ENCODE measurements around the gene IGFBP6. TPM values are rescaled to one million over a fixed set of nuclear protein-coding genes. Genes with fewer than 3 reads are reported as not detected.
A peak's percentile ranks its signal among the peaks of the same experiment; 100 is the strongest.

IGFBP6 gene
- total RNA-seq, 2 donors from 2014 or later, result 7.2 to 14.6 TPM

DNA sequence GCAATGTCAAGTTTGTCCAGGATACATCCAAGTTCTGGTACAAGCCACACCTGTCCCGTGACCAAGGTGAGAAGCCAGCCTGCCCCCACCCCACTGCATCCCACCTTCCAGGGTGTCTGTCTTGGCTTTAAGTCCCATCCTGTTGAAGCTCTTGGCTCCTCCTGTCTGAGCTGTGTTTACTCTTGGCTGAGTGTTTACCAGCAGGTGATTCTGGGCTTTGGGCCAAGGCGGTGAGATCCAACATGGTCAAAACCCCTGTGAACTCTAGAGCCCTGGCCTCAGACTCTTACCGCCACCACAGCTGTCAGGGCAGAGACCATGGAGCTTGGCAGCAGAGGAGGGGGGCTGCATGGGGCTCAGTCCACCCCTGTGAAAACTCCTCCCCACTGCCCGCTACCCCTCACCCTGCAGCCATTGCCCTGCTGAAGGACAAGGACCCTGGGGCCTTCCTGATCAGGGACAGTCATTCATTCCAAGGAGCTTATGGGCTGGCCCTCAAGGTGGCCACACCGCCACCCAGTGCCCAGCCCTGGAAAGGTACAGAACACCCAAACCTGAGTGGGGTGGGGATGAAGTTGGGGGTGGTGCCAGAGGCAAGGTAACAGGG, 36.0 kb upstream of the IGFBP6 start:
- H3K4me3 ChIP-seq, result no peak overlapping the region
- H3K36me3 ChIP-seq, result no peaks in the 10 kb centered on the region
- DNase-seq, result peak; percentile 88
- H3K9me3 ChIP-seq, result no peaks in the 10 kb centered on the region
- intact Hi-C loops (cut with DNase I), result no loop called here
- H3K27me3 ChIP-seq, result no peaks in the 10 kb centered on the region
- H3K4me1 ChIP-seq, result peaks cover 12% of the 10 kb centered on the region
- H3K27ac ChIP-seq, result no peak overlapping the region
- H3K9ac ChIP-seq (ENCODE audit: low read depth in 2 of 2, low read length in 2 of 2), result no peak overlapping the region
- TF ChIP-seq, protein P1, sequence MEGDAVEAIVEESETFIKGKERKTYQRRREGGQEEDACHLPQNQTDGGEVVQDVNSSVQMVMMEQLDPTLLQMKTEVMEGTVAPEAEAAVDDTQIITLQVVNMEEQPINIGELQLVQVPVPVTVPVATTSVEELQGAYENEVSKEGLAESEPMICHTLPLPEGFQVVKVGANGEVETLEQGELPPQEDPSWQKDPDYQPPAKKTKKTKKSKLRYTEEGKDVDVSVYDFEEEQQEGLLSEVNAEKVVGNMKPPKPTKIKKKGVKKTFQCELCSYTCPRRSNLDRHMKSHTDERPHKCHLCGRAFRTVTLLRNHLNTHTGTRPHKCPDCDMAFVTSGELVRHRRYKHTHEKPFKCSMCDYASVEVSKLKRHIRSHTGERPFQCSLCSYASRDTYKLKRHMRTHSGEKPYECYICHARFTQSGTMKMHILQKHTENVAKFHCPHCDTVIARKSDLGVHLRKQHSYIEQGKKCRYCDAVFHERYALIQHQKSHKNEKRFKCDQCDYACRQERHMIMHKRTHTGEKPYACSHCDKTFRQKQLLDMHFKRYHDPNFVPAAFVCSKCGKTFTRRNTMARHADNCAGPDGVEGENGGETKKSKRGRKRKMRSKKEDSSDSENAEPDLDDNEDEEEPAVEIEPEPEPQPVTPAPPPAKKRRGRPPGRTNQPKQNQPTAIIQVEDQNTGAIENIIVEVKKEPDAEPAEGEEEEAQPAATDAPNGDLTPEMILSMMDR (IDR thresholded peaks at IDR 0.05), result no peak

DNA sequence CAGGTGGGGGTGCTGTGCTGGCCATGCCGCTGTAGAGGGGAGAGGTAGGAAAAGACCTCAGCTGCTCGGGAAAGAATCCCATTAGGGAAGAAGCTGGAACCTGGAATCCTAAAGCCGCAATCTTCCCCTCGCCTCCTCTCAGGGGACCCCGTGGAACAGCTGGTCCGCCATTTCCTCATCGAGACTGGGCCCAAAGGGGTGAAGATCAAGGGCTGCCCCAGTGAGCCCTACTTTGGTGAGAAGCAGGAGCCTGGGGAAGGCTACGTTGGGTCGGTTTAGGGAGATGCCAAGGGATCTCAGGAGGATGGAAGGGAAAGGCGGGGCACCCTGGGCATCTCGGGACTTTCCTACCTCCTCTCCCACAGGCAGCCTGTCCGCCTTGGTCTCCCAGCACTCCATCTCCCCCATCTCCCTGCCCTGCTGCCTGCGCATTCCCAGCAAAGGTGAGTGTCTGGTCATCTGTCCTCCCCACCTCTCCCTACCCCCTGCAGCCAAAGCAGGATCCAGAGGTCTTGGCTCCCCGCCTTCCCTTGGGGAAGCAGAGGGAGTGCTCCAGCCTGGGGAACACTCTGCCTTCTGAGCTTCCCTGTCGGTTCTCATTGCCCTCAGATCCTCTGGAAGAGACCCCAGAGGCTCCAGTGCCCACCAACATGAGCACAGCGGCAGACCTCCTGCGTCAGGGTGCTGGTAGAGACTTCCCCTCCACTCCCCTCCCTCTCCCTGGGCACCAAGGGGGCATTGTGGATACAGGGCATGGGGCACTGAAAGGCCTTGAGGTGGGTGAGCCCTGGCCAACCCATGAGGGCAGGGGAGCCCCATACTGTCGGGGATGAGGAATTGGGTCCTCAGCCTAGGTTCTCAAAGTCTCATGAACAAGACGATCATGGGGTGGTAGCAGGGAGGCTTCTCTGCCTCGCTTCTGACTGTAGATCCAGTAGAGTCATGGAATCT, 35.2 kb upstream of the IGFBP6 start:
- H3K36me3 ChIP-seq, result no peaks in the 10 kb centered on the region
- no peaks in the 10 kb centered on the region for H3K27me3 ChIP-seq
- intact Hi-C loops (cut with DNase I), result no loop called here
- peaks cover 12% of the 10 kb centered on the region for H3K4me1 ChIP-seq
- H3K9ac ChIP-seq (ENCODE audit: low read depth in 2 of 2, low read length in 2 of 2), result peak overlapping the region; percentile 4 to 29
- H3K27ac ChIP-seq, result peak overlapping the region; percentile 27
- H3K4me3 ChIP-seq, result no peak overlapping the region
- TF ChIP-seq, protein P1 (IDR thresholded peaks at IDR 0.05), result no peak
- DNase-seq, result peak; percentile 18
- H3K9me3 ChIP-seq, result no peaks in the 10 kb centered on the region

DNA sequence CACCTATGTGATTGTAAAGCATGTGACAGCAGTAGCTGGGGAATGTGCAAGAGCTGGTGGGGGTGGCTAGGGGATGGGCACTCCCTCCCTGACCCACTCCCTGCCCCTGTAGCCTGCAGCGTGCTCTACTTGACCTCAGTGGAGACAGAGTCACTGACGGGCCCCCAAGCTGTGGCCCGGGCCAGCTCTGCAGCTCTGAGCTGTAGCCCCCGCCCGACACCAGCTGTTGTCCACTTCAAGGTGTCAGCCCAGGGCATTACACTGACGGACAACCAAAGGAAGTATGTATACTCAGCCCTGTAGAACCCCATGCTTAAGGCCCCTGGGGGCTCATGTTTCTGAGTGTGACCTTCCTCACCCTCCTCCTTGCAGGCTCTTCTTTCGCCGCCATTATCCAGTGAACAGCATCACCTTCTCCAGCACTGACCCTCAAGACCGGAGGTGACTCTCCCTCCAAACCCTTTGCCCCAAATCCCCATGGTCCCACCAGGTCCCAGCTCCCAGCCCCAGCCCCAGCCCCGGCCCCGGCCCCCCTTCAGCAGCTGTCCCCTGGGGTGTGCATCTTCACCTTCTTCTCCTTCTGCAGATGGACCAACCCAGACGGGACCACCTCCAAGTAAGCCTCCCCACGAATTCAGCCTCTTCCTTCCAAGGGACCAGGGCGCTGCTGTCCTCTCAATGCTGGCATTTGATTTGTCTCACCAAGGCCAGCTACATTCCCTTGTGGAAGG, 34.3 kb upstream of the IGFBP6 start:
- Histone ChIP-seq H3K9ac (ENCODE audit: low read depth in 2 of 2, low read length in 2 of 2) (peak overlapping the region in 1 of 2 donors; percentile 29), H3K27me3 (no peaks in the 10 kb centered on the region), H3K36me3 (no peaks in the 10 kb centered on the region), H3K4me1 (peaks cover 12% of the 10 kb centered on the region), H3K4me3 (no peak overlapping the region), H3K27ac (no peak overlapping the region), H3K9me3 (no peaks in the 10 kb centered on the region)
- TF ChIP-seq, protein P1 (IDR thresholded peaks at IDR 0.05), result no peak
- intact Hi-C loops (cut with DNase I), result no loop called here
- peak; percentile 20 for DNase-seq

DNA sequence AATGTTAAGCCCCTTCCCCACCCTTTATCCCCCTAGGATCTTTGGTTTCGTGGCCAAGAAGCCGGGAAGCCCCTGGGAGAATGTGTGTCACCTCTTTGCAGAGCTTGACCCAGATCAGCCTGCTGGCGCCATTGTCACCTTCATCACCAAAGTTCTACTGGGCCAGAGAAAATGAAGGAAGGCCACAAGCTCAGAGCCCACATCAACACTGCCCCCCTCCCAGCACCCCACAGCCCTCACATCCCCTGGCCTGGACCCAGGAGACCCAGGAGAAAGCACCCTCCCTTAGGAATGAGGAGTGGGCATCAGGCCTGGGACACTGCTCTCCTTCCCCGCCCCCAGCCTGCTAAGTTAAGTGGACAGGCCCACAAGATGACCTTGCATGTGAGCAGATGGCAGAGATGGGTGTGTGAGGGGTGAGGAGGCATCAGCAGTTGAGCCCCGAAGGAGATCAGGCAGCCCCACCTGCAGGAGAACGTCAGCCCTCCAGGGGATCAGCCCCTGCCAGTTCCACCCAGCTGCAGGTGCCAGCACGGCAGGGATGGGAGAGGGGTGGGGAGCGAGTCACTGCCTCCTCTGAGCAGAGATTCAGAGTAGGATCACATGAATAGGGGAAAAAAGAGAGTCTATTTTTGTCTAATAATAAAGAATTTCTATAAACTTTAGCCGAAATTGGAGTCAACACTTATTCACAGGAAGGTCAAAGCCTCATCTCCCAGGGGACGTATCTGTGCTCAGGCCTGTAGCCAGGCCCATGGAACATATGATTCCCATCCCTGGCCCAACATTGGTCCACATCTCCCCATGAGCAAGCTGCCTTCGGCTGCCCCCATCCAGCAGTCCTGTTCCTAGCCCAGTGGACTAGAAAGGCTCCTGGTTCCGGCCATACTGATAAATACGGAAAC, 33.5 kb upstream of the IGFBP6 start:
- H3K36me3 ChIP-seq, result no peaks in the 10 kb centered on the region
- DNase-seq, result peak; percentile 33
- no peaks in the 10 kb centered on the region for H3K9me3 ChIP-seq
- no peak overlapping the region for H3K4me3 ChIP-seq
- H3K27ac ChIP-seq, result no peak overlapping the region
- no peak overlapping the region for H3K9ac ChIP-seq (ENCODE audit: low read depth in 2 of 2, low read length in 2 of 2)
- intact Hi-C loops (cut with DNase I), result no loop called here
- peaks cover 12% of the 10 kb centered on the region for H3K4me1 ChIP-seq
- no peaks in the 10 kb centered on the region for H3K27me3 ChIP-seq
- TF ChIP-seq, protein P1 (IDR thresholded peaks at IDR 0.05), result no peak
